Activated CD4-positive, alpha-beta T cell treated with anti-CD3 and anti-CD28 coated beads, Interleukin-2, Interleukin-4, amounts not matched to agents 100 ng/mL and 50 ng/mL, durations not matched to agents 16 hours and 8 hours (primary cell): ENCODE data around the gene VWA5B2.
"Not testable (repeated sequence)": the region's sequence is repeated elsewhere in the genome, so short reads cannot be mapped to it uniquely, and the experiment has no call there.

Source experiments
- DNase-seq: peaks from one replicate; pipeline ENCODE4 v3.0.0-alpha.2; 2020; ENCODE audit warnings: low spot score

Gene VWA5B2

GRCh38 chr3:184242297-184242685, 12.9 kb downstream of the VWA5B2 start:
- no peak for DNase-seq

DNA sequence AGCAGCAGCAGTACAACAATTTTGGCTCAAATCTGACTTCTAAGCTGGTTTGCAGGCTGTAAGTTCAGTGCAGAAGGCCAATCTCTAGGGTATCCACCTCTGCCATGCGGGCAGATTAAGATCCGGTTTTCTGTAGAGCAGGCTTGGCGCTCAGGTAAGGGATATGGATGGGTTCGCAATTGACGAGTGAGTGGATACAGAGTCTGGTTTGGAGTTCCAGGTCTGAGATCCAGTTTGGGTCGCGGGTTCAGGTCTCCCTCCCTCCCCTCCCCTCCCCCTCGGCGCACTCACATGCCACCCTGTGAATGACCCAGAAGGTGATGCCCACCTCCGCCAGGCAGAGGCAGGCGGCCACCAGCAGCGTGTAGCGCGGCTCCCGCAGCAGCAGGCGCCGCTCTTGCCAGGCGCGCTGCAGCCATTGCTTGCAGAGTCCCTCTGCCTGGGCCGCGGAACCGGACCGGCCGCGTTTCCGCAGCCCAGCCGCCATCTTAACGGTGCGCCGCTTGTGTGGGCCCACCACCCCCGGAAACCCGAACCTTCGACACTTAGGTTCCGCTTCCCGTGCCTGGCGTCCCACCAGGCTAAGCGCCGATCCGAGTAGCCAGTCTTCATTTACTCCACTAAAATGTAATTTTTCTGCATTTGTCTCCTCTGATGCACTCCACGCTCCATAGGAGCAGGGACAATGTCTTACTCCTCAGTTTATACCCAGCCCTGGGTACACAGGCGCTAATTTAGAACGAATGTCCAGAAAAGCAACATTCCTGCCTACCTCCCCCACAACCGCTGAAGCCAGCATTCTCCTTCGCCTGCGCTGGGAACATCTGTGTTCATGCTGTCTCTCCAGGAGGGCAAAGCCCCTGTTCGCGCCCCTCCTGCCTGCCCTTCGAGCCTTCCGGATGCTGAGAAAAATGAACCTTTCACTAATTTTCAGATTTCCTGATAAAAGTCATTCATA, 19.3 kb downstream of the VWA5B2 start, which contains the start of gene ALG3:
TSS of gene ALG3 (minus strand) at position 509 of the 958 bp plus-strand sequence. CDS start at position 487, 22 bp downstream.
- DNase-seq, result peak; percentile 87

DNA sequence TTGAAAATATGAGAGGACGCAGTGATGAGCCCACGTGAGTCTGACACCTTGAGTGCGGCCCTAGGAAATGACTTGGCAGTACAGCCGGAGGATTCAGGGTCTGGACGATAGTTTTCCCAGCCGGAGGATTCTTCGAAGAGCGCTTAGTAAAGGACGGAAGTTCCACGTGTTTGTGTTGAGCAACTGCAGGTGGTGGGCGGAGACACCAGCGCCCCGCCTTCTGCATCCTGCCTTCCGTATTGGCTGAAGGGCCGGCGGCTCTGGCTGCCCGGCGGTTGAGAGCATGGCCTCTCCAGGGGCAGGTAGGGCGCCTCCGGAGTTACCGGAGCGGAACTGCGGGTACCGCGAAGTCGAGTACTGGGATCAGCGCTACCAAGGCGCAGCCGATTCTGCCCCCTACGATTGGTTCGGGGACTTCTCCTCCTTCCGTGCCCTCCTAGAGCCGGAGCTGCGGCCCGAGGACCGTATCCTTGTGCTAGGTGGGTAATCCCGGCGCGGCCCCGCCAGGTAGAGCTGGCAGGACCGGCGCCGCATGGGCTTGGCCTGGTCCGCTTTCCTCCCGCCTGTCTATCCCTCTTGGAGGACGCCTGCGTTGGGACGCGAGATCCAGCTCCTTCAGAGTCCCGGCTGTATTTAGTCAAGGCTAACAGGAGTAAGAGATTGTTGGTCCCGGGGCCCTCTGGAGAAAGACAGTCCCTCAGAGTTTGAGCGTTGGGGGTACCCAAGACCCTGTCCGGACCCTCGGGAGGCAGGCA, 20.2 kb downstream of the VWA5B2 start, which contains the start of gene EEF1AKMT4:
TSS of gene EEF1AKMT4 (plus strand) at position 261 of the 755 bp plus-strand sequence. CDS start at position 284, 23 bp downstream.
- peak; percentile 98 for DNase-seq

- DNase-seq, result peak; percentile 95
Measured at GRCh38 chr3:184250167-184250828, 20.9 kb downstream of the VWA5B2 start.

DNA sequence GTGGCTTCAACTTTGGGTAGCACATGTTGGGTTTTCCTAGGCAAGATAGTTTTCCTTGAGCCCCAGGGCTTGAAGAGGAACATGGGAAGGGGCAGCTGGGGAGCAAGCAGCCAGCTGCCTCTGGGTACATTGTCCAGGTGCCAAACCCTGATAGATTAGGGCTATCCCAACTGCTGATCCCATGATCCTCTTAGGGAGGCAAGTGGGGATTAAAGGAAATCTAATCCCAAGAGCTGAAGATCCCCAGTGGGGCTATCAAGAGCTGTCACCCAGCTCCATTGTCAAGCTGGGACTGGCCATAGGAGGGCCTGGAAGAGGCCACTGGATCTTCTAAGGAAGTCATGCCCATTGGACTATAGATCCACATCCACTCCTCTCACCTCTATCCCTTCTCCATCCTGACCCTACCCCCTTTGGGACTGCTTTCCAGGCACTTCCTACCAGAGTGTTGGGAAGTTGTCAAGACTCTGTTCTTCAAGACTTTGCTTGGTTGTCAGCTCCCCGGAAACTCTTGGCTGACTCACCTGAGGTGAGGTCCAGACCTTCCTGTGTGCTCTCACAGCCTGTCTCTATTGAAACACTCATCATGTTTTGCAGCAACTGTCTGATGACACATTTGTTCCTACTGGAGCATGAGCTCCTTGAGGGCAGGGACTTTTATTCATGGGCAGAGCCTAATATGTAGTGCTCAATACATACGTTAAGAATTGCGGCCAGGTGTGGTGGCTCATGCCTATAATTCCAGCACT, 26.1 kb downstream of the VWA5B2 start:
- DNase-seq, result peak; percentile 38

- no peak for DNase-seq
Measured at GRCh38 chr3:184257083-184257915, 27.9 kb downstream of the VWA5B2 start.

DNA sequence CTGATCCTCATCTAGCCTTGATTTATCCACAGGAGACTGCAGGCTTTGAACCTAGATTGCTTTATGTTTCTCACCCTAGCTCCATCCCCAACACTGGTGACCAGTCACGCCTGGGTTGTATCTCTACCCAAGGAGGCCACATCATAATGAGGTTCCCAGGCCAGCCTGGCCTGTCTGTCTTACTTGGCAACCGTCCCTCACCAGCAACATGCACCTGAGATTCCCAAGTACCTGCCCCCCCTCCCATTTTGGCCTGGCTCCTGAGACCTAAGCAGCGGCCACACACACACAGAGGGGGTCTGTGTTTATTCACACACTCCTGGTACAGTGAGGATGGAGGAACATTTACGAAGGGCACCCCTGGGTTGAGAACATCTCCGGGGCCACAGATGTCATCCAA, 29.5 kb downstream of the VWA5B2 start:
- no peak for DNase-seq

- DNase-seq, result no peak
Measured at GRCh38 chr3:184259396-184259877, 30.1 kb downstream of the VWA5B2 start.

DNA sequence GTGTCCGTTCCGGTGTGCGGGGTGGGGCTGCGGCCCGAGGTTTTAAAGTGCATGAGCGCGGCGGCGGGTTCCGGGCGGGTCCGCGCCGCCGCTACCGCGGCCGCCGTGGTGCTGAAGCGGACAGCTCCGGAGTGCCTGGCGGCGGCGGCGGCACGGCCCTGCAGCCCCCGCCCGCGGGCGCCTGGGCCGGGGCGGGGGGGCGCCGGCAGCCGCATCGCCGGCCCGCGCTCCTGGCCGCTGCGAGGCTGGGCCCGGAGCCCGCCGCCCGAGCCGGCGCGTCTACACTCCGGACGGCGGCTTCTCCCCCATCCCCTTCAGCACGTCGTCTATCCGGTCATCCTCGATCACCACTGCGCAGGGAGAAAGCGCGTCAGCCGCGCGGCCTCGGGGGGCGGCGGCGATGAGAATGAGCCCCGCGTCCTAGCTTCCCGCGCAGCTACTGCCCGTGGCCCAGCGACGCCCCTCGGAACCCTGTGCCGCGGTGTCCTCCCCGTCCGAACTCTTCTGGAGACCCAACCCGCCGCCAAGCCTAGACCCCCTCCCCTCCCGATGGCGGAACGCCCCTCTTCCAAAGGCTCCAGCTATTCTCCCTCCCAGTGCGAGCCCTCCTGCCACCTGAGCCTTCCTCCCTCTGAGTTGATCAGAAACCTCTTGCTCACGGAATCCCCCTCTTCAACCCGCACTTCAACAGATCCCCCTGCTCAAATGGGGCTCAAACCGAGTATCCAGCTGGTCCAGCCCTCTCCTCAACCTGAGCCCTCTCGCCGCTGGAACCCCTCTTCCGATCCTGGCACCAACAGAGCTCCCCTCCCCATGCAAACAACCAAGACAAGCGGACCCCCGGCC, 30.7 kb downstream of the VWA5B2 start:
- DNase-seq, result no peak

DNA sequence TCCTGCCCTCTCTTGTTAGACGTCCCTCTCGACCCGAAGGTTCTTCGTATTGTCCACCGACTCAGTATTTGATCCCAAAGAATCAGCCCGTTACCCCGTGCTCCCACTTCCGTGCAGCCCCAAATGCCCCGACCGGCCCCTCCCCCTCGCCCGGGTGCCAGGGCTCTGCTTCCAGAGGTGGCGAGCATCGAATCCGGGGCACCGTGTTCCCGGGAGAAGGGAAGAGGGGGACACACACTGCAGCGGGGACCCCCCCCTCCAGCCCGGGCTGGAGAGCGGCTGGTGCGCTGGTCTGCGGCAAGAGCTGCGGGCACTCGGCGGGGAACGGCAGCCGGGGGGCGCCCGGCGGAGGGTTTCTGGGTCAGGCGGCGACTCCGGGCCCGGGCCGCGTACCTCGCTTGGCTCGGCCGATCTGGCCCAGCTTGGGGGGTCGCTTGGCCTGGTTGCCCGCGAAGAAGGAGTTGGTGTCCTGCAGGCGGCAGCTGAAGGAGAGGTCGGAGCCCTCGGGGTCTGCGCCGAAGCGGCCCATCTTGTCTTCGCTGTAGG, 31.4 kb downstream of the VWA5B2 start:
- no peak for DNase-seq

DNA sequence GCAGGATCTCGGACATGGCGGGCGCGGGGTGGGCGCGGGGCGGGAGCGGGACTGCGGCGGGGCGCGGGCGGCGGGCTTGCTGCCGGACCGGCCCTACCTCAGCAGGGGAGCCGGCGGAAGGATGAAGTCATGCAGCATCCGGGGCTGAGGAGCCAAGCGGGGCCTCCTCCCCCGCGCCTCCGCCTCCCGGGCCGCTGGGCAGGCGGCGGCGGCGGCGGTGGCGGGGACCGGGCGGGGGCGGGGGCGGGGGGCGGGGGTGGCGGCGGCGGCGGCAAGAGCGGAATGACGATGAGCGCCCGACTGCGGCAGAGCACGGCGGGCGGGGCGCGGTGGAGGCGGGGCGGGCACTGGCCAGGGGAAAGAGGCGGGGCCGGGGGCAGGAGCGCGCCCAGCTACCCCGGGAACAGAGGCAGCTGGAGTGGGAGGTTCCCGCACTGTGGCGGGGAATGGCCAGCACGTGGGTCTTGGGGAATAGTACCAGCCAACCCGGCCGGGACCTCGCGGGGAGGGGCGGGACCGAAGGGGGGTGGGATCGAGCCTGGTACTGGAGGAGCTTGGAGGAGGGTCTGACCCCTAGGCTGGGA, 32.0 kb downstream of the VWA5B2 start, which contains the start of gene CAMK2N2:
TSS of gene CAMK2N2 (minus strand) at position 284 of the 584 bp plus-strand sequence. CDS start at position 16, 268 bp downstream.
- peak; percentile 56 for DNase-seq

GRCh38 chr3:184261854-184262763, 32.7 kb downstream of the VWA5B2 start:
- no peak for DNase-seq

- DNase-seq, result no peak
Measured at GRCh38 chr3:184262764-184263179, 33.4 kb downstream of the VWA5B2 start.

DNA sequence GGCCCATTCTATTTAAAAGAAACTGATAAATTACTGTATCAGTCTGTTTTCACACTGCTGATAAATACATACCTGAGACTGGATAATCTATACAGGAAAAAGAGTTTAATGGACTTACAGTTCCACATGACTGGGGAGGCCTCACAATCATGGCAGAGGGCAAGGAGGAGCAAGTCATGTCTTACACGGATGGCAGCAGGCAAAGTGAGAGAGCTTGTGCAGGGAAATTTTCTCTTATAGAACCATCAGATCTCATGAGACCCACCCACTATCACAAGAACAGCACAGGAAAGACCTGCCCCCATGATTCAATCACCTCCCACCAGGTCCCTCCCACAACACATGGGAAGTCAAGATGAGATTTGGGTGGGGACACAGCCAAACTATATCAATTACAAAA, 37.9 kb downstream of the VWA5B2 start:
- DNase-seq, result not testable (repeated sequence)

DNA sequence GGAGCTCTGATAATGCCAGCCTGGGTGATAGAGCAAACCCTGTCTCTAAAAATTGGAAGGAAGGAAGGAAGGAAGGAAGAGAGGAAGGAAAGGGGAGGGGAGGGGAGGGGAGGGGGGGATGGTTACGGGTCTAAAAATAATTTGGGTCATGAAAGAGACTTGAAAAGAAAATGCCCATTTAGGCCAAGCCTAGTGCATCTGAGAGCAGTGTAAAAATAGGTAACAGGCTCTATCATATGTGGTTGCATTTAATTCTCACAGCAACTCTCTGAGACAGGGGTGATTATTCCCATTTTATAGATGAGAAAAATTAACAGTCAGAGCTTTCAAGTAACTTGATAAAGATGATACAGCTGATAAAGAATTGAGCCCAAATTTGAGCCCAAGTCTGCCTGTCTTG, 42.9 kb downstream of the VWA5B2 start:
- DNase-seq, result no peak

GRCh38 chr3:184275381-184275701, 46.0 kb downstream of the VWA5B2 start:
- no peak for DNase-seq
